OCI-LY3 (cell line): ENCODE data around the gene DPP10.

Experiments
- H2AFZ ChIP-seq: fragments of 200-600, 300-600 bp; shearing (Covaris generic); 2 replicates; pipeline ENCODE4 v1.6.0; 2014; ENCODE audit warnings: antibody characterized with exemption, low read depth, low read length
- H3K27ac ChIP-seq: fragments of 200-600, 300-600 bp; sonication (generic); 2 replicates; pipeline ENCODE4 v1.5.1; 2014; ENCODE audit warnings: mild to moderate bottlenecking, low read length, moderate library complexity, mixed read lengths
- H3K27me3 ChIP-seq: fragments of 200-600, 300-600 bp; sonication (generic); 2 replicates; pipeline ENCODE4 v1.6.1; 2014; ENCODE audit warnings: low read depth, low read length, mixed read lengths
- H3K36me3 ChIP-seq: fragments of 200-600, 300-600 bp; sonication (generic); replicated peaks from 2 replicates; pipeline ENCODE3; 2014; ENCODE audit warnings: low read depth, low read length, mixed read lengths
- H3K4me1 ChIP-seq: fragments of 300-600, 200-600 bp; sonication (generic); 2 replicates; pipeline ENCODE4 v1.6.1; 2014; ENCODE audit warnings: low read length, mixed read lengths
- H3K4me2 ChIP-seq: fragments of 200-600, 300-600 bp; sonication (generic); 2 replicates; pipeline ENCODE4 v1.6.1; 2014; ENCODE audit warnings: low read length, mixed read lengths
- H3K4me3 ChIP-seq: fragments of 300-600, 200-600 bp; sonication (generic); 2 replicates; pipeline ENCODE4 v1.5.1; 2014; ENCODE audit warnings: antibody characterized with exemption, mild to moderate bottlenecking, low read length, moderate library complexity
- H3K79me2 ChIP-seq: fragments of 300-600, 200-600 bp; shearing (Covaris generic); 2 replicates; pipeline ENCODE4 v1.6.1; 2014; ENCODE audit warnings: mild to moderate bottlenecking, low read length, mixed read lengths
- H3K9ac ChIP-seq: fragments of 300-600, 200-600 bp; shearing (Covaris generic); 2 replicates; pipeline ENCODE4 v1.6.0; 2014; ENCODE audit warnings: mild to moderate bottlenecking, low read length, moderate library complexity
- H3K9me3 ChIP-seq: fragments of 200-600, 300-600 bp; shearing (Covaris generic); 2 replicates; pipeline ENCODE4 v1.6.1; 2014; ENCODE audit warnings: low read length, mixed read lengths; ENCODE audit not compliant: insufficient read depth
- H4K20me1 ChIP-seq: fragments of 200-600, 300-600 bp; sonication (generic); 2 replicates; pipeline ENCODE4 v1.6.1; 2016; ENCODE audit warnings: low read length, mixed read lengths; ENCODE audit not compliant: insufficient read depth
- EZH2phosphoT487 ChIP-seq: fragments of 200-600 bp; shearing (Covaris generic); IDR thresholded peaks from 2 replicates; pipeline ENCODE4 v1.6.1; 2018; ENCODE audit warnings: antibody characterized with exemption, mixed run types, low read depth
- TF ChIP-seq, protein P1 (sequence below): fragments of 200-600, 300-600 bp; sonication (generic); IDR thresholded peaks from 2 replicates; pipeline ENCODE4 v1.5.1; 2014; ENCODE audit warnings: antibody characterized with exemption, low read length, low read depth

DPP10 gene

DNA sequence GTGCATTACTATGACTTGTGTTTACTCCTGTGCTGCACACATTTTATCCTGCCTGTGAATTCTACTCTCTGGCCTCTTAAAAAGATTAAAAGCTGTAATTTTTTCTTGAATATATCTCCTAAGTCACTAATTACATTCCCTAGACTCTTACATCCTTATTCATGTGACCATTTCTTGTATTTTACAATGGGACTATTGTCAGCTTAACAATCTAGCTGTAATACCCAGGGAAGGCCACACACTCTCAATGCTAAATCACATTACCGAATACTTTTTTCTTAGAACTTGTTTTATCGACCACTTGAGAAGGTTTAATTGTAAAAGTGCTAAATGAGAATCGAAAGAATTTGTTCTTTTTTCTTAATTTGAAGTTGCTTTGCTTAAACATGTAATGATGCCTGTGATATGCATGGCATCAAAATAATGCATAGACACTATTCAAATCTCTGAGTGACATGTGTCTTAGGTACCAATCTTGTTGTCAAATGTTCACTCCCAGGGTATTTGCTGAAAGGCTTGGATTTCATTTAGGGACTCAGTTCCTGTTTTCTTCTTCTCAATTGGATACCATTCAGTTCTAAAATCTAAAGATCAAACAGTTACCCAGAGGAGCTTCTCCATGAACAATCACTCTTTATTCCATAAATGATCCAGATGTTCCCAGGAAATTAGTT, 498.5 kb downstream of the DPP10 start:
- Histone ChIP-seq H3K27ac (no peak overlapping the region), H3K79me2 (no peaks in the 10 kb centered on the region), H3K27me3 (no peaks in the 10 kb centered on the region), H3K4me3 (no peak overlapping the region), H2AFZ (no peak overlapping the region), H3K9me3 (no peaks in the 10 kb centered on the region), H3K4me2 (no peak overlapping the region), H3K36me3 (no peaks in the 10 kb centered on the region), H3K9ac (no peak overlapping the region), H4K20me1 (no peaks in the 10 kb centered on the region), H3K4me1 (no peaks in the 10 kb centered on the region)
- TF ChIP-seq EZH2phosphoT487, result no peak
- TF ChIP-seq, protein P1, sequence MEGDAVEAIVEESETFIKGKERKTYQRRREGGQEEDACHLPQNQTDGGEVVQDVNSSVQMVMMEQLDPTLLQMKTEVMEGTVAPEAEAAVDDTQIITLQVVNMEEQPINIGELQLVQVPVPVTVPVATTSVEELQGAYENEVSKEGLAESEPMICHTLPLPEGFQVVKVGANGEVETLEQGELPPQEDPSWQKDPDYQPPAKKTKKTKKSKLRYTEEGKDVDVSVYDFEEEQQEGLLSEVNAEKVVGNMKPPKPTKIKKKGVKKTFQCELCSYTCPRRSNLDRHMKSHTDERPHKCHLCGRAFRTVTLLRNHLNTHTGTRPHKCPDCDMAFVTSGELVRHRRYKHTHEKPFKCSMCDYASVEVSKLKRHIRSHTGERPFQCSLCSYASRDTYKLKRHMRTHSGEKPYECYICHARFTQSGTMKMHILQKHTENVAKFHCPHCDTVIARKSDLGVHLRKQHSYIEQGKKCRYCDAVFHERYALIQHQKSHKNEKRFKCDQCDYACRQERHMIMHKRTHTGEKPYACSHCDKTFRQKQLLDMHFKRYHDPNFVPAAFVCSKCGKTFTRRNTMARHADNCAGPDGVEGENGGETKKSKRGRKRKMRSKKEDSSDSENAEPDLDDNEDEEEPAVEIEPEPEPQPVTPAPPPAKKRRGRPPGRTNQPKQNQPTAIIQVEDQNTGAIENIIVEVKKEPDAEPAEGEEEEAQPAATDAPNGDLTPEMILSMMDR, result no peak

DNA sequence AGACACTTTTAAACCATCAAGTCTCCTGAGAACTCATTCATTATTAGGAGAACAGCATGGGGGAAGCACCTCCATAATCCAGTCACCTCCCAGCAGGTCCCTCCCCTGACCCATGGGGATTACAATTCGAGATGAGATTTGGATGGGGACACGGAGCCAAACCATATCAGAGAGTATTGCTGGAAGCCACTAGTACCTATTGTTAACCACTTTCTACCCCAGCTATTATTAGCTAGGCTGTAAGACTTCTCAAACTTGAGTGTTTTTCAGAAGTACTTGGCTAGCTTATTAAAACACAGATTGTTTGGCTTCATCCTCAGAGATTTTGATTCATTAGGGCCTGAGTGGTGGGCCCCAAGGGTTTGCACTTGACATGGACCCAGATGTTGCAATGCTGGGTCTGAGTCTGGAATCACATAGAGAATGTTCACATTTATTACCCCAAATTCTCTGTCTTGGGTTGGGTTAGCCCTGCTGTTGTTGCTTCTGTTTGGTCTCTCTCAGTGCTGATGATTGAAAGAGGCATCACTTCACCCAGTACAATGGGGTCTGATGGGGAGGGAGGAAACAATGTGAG, 506.9 kb downstream of the DPP10 start:
- Histone ChIP-seq H3K36me3 (no peaks in the 10 kb centered on the region), H3K4me3 (no peak overlapping the region), H3K9ac (no peak overlapping the region), H2AFZ (no peak overlapping the region), H3K4me1 (no peaks in the 10 kb centered on the region), H4K20me1 (no peaks in the 10 kb centered on the region), H3K79me2 (no peaks in the 10 kb centered on the region), H3K27ac (no peak overlapping the region), H3K9me3 (no peaks in the 10 kb centered on the region), H3K4me2 (no peak overlapping the region), H3K27me3 (no peaks in the 10 kb centered on the region)
- TF ChIP-seq, protein P1, result no peak
- no peak for TF ChIP-seq EZH2phosphoT487

DNA sequence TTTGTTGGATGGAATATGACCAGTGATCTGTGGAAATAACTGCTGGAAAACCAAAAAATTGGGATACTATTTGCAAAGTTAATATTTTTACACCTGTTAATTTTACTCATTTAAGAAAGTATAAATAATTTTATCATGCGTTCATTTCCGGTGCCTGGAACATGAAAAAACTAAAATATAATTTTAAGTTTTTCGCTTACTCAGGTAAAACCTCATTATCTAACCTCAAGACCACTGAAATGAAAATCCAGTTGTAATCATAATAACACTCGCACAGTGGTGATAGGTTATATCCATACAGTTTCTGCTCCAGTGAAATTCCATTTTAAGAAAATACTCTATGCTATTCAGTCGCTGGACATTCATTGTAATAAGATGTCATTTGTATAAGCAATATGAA, 517.9 kb downstream of the DPP10 start:
- Histone ChIP-seq H3K27ac (no peak overlapping the region), H3K36me3 (no peaks in the 10 kb centered on the region), H3K4me3 (no peak overlapping the region), H3K79me2 (no peaks in the 10 kb centered on the region), H3K27me3 (no peaks in the 10 kb centered on the region), H2AFZ (no peak overlapping the region), H3K4me1 (no peaks in the 10 kb centered on the region), H3K9ac (no peak overlapping the region), H3K9me3 (no peaks in the 10 kb centered on the region), H3K4me2 (no peak overlapping the region), H4K20me1 (no peaks in the 10 kb centered on the region)
- no peak for TF ChIP-seq EZH2phosphoT487

DNA sequence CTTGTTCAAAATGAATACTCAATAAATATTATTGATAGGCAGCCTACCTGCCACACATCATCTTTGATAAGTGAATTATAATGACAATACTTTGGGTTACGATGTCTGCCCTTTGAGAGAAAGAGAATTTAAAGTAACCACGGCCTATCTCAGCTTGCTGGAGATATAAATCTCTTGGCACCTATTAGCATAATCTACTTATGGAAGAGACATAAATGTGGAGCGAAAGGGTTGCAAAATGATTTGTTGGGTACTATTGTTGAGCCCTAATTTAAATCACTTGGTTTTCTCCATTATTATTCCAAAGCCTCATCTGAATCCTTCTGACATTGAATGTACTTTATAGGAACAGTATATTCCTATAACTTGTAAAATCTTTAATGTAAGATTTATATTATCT, 520.1 kb downstream of the DPP10 start:
- Histone ChIP-seq H3K27me3 (no peaks in the 10 kb centered on the region), H3K4me2 (no peak overlapping the region), H3K9ac (no peak overlapping the region), H3K4me1 (no peaks in the 10 kb centered on the region), H3K27ac (no peak overlapping the region), H3K36me3 (no peaks in the 10 kb centered on the region), H2AFZ (no peak overlapping the region), H3K9me3 (no peaks in the 10 kb centered on the region), H4K20me1 (no peaks in the 10 kb centered on the region), H3K4me3 (no peak overlapping the region), H3K79me2 (no peaks in the 10 kb centered on the region)
- no peak for TF ChIP-seq EZH2phosphoT487
- TF ChIP-seq, protein P1, result no peak
